GM23248 (cell line): Measurements from ENCODE around the gene EGF. TPM values are rescaled to one million over a fixed set of nuclear protein-coding genes. Genes with fewer than 3 reads are reported as not detected.
A peak's percentile ranks its signal among the peaks of the same experiment; 100 is the strongest.

Source experiments
- DNase-seq: peaks from one replicate; pipeline ENCODE4 v3.0.0-alpha.2; 2015
- H2AFZ ChIP-seq: fragments of 200-600 bp; sonication (generic); 2 replicates; pipeline ENCODE4 v1.6.1; 2016; ENCODE audit warnings: antibody characterized with exemption
- H3F3A ChIP-seq: fragments of 200-600 bp; sonication (generic); 2 replicates; pipeline ENCODE4 v1.6.1; 2016; ENCODE audit warnings: mild to moderate bottlenecking, antibody characterized with exemption, mixed run types; ENCODE audit not compliant: insufficient read depth
- H3K27ac ChIP-seq: fragments of 200-600 bp; sonication (generic); 2 replicates; pipeline ENCODE4 v1.5.1; 2016; ENCODE audit warnings: mild to moderate bottlenecking
- H3K27me3 ChIP-seq: fragments of 200-600 bp; sonication (generic); replicated peaks from 2 replicates; pipeline ENCODE4 v1.6.1; 2016; ENCODE audit warnings: mild to moderate bottlenecking; ENCODE audit not compliant: insufficient read depth
- H3K36me3 ChIP-seq: fragments of 200-600 bp; sonication (generic); 2 replicates; pipeline ENCODE4 v1.6.1; 2016; ENCODE audit warnings: low read depth, mild to moderate bottlenecking
- H3K4me1 ChIP-seq: fragments of 200-600 bp; sonication (generic); 2 replicates; pipeline ENCODE4 v1.6.1; 2016; ENCODE audit warnings: mild to moderate bottlenecking; ENCODE audit not compliant: insufficient read depth
- H3K4me2 ChIP-seq: fragments of 200-600 bp; sonication (generic); one replicate; pipeline ENCODE4 v1.6.1; 2016; ENCODE audit warnings: mild to moderate bottlenecking; ENCODE audit not compliant: unreplicated experiment
- H3K4me3 ChIP-seq: fragments of 200-600 bp; sonication (generic); 2 replicates; pipeline ENCODE4 v1.5.1; 2016; ENCODE audit warnings: mild to moderate bottlenecking
- H3K79me2 ChIP-seq: fragments of 200-600 bp; sonication (generic); 2 replicates; pipeline ENCODE4 v1.6.1; 2016; ENCODE audit warnings: mild to moderate bottlenecking; ENCODE audit not compliant: insufficient read depth
- H3K9ac ChIP-seq: fragments of 200-600 bp; sonication (generic); 2 replicates; pipeline ENCODE4 v1.6.1; 2016; ENCODE audit warnings: mild to moderate bottlenecking
- H3K9me2 ChIP-seq: fragments of 200-600 bp; sonication (generic); 2 replicates; pipeline ENCODE4 v1.6.1; 2016; ENCODE audit warnings: mixed run types, mild to moderate bottlenecking, moderate library complexity; ENCODE audit not compliant: insufficient read depth
- H3K9me3 ChIP-seq: fragments of 200-600 bp; sonication (generic); one replicate; pipeline ENCODE4 v1.6.1; 2017; ENCODE audit warnings: low read depth
- H4K20me1 ChIP-seq: fragments of 200-600 bp; sonication (generic); 2 replicates; pipeline ENCODE4 v1.6.0; 2016; ENCODE audit not compliant: insufficient read depth
- EZH2 ChIP-seq: fragments of 200-600 bp; sonication (generic); IDR thresholded peaks from 2 replicates; pipeline ENCODE4 v1.6.1; 2018; ENCODE audit warnings: antibody characterized with exemption, mild to moderate bottlenecking; ENCODE audit not compliant: insufficient read depth, poor library complexity, severe bottlenecking
- EZH2phosphoT487 ChIP-seq: fragments of 200-600 bp; sonication (generic); IDR thresholded peaks from 2 replicates; pipeline ENCODE4 v1.6.1; 2018; ENCODE audit warnings: antibody characterized with exemption, moderate library complexity, mild to moderate bottlenecking, low read depth; ENCODE audit not compliant: insufficient read depth
- WGBS, 2 experiments: methylation state at CpG; one replicate each; pipeline ENCODE4 v1.1.6; 2015 to 2017; ENCODE audit warnings: low lambda C conversion rate in 2 of 2, low coverage in 1 of 2; ENCODE audit errors: missing lambda C conversion rate in 2 of 2; 5-methylcytosine and 5-hydroxymethylcytosine counted together
- in situ Hi-C: fragments of 300-500 bp; cut with MboI; formaldehyde crosslinking; loops from 2 replicates; pipeline ENCODE4 v1.15.0; 2020
- polyA plus RNA-seq: library from polyadenylated mRNA; unstranded; fragments of >200 nt; fragmentation: Nextera tagmentation; extraction: Ambion mirVana; gene quantifications from 2 replicates; pipeline ENCODE4 v1.2.1, GENCODE V29; 2016
- total RNA-seq: library from RNA; depleted of rRNA; stranded (reverse); fragments of >200 nt; shearing (Covaris generic); gene quantifications from 2 replicates; pipeline ENCODE4 v1.2.3, GENCODE V29; 2014; rRNA removed

The EGF gene
- total RNA-seq (0.13 and 0.43 TPM in 2 replicates), polyA plus RNA-seq (not detected in 2 replicates)

GRCh38 chr4:109912706-109913595, at the start of gene EGF:
TSS of gene EGF (plus strand) at chr4:109912883. CDS start at chr4:109913336, 453 bp downstream.
- H3K36me3 ChIP-seq: no peaks in the 10 kb centered on the region
- H3K4me1 ChIP-seq: no peaks in the 10 kb centered on the region
- peak within 1 kb of the TSS; percentile 91 for H2AFZ ChIP-seq
- TF ChIP-seq EZH2phosphoT487 (no peak), EZH2 (no peak)
- no peaks in the 10 kb centered on the region for H3K79me2 ChIP-seq
- no peak within 1 kb of the TSS for H3K27ac ChIP-seq
- no peaks in the 10 kb centered on the region for H4K20me1 ChIP-seq
- 48 to 49% methylated on average over 9 of the region's 9 CpGs for WGBS, 2 experiments
- H3F3A ChIP-seq: no peaks in the 10 kb centered on the region
- 0 out of 2 replicates have a peak, but pooled peaks cover 4% of the 10 kb centered on the region for H3K27me3 ChIP-seq
- no peaks in the 10 kb centered on the region for H3K9me3 ChIP-seq
- H3K9me2 ChIP-seq: no peaks in the 10 kb centered on the region
- peak within 1 kb of the TSS; percentile 72 for H3K4me2 ChIP-seq
- DNase-seq: peak; percentile 62
- H3K4me3 ChIP-seq: peak within 1 kb of the TSS; percentile 58
- in situ Hi-C loops: no loop called here
- peak within 1 kb of the TSS; percentile 44; the same call in 1 of the 2 replicates for H3K9ac ChIP-seq

- no peaks in the 10 kb centered on the region for H3K9me3 ChIP-seq
- no peaks in the 10 kb centered on the region for H3F3A ChIP-seq
- no peak for TF ChIP-seq EZH2phosphoT487
- no peak overlapping the region for H3K9ac ChIP-seq
- no peaks in the 10 kb centered on the region for H3K4me1 ChIP-seq
- no peak overlapping the region for H3K4me2 ChIP-seq
- H3K36me3 ChIP-seq: no peaks in the 10 kb centered on the region
- in situ Hi-C loops: no loop called here
- H3K27ac ChIP-seq: no peak overlapping the region
- DNase-seq: no peak
- H3K9me2 ChIP-seq: no peaks in the 10 kb centered on the region
- H3K27me3 ChIP-seq: no peaks in the 10 kb centered on the region
- no peak overlapping the region for H3K4me3 ChIP-seq
- H4K20me1 ChIP-seq: no peaks in the 10 kb centered on the region
- no peaks in the 10 kb centered on the region for H3K79me2 ChIP-seq
- no peak overlapping the region for H2AFZ ChIP-seq
Observed at GRCh38 chr4:109864134-109864533, 48.5 kb upstream of the EGF start.

GRCh38 chr4:109870061-109870460, 42.6 kb upstream of the EGF start:
- H3F3A ChIP-seq: no peaks in the 10 kb centered on the region
- H3K36me3 ChIP-seq: no peaks in the 10 kb centered on the region
- in situ Hi-C loops: no loop called here
- no peak overlapping the region for H3K9ac ChIP-seq
- H3K4me1 ChIP-seq: no peaks in the 10 kb centered on the region
- no peaks in the 10 kb centered on the region for H4K20me1 ChIP-seq
- WGBS, 2 experiments: 33 to 49% methylated on average over 5 of the region's 5 CpGs
- H3K4me2 ChIP-seq: no peak overlapping the region
- H3K4me3 ChIP-seq: no peak overlapping the region
- H3K79me2 ChIP-seq: no peaks in the 10 kb centered on the region
- H3K27ac ChIP-seq: no peak overlapping the region
- no peak overlapping the region for H2AFZ ChIP-seq
- H3K9me3 ChIP-seq: no peaks in the 10 kb centered on the region
- H3K9me2 ChIP-seq: no peaks in the 10 kb centered on the region
- H3K27me3 ChIP-seq: no peaks in the 10 kb centered on the region
- DNase-seq: no peak
- no peak for TF ChIP-seq EZH2
- no peak for TF ChIP-seq EZH2phosphoT487

GRCh38 chr4:109872065-109872464, 40.6 kb upstream of the EGF start:
- H3K79me2 ChIP-seq: no peaks in the 10 kb centered on the region
- H3K27me3 ChIP-seq: no peaks in the 10 kb centered on the region
- H3K4me3 ChIP-seq: no peak overlapping the region
- no peaks in the 10 kb centered on the region for H3F3A ChIP-seq
- in situ Hi-C loops: no loop called here
- no peaks in the 10 kb centered on the region for H3K9me3 ChIP-seq
- no peak overlapping the region for H2AFZ ChIP-seq
- no peaks in the 10 kb centered on the region for H3K9me2 ChIP-seq
- no peaks in the 10 kb centered on the region for H4K20me1 ChIP-seq
- H3K4me2 ChIP-seq: no peak overlapping the region
- H3K36me3 ChIP-seq: no peaks in the 10 kb centered on the region
- TF ChIP-seq EZH2phosphoT487 (no peak), EZH2 (no peak)
- H3K4me1 ChIP-seq: no peaks in the 10 kb centered on the region
- no peak for DNase-seq
- H3K27ac ChIP-seq: no peak overlapping the region
- no peak overlapping the region for H3K9ac ChIP-seq
- WGBS, 2 experiments: 52 to 56% methylated on average over 2 of the region's 2 CpGs
